ENCODE data around the gene ADGRD2.

The ADGRD2 gene

DNA sequence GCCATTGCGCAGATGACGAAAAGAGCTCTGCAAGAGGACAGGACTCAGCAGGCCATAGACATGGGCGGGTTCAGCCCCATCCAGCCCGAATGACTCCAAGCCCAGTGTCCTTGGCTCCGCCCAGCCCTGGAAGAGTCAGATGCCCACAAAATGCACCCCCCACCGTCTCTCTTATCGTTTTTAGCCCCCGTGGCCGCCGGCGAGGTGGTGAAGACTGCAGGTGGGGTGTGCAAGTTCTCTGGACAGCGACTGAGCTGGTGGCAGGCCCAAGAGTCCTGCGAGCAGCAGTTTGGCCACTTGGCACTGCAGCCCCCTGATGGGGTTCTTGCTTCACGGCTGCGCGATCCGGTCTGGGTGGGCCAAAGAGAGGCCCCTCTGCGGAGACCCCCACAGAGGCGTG is 2.1 kb downstream of the ADGRD2 start:
- Histone ChIP-seq H3K4me3 (ENCODE audit: low read length) (no peak overlapping the region), H3K4me2 (ENCODE audit: low read length) (no peak overlapping the region), H4K20me1 (ENCODE audit: insufficient read depth, low read length) (no peaks in the 10 kb centered on the region), H3K79me2 (ENCODE audit: low read length) (no peaks in the 10 kb centered on the region), H3K9ac (ENCODE audit: low read length) (no peak overlapping the region), H3K27me3 (ENCODE audit: low read depth, low read length) (no peaks in the 10 kb centered on the region), H2AFZ (ENCODE audit: low read depth, low read length) (no peak overlapping the region), H3K27ac (ENCODE audit: low read length) (no peak overlapping the region), H3K4me1 (ENCODE audit: low read length) (no peaks in the 10 kb centered on the region), H3K9me3 (ENCODE audit: insufficient read depth, low read length) (no peaks in the 10 kb centered on the region), H3K36me3 (replicated peaks; ENCODE audit: low read depth, low read length) (no peaks in the 10 kb centered on the region)
- no peak for TF ChIP-seq EZH2phosphoT487 (IDR thresholded peaks at IDR 0.05; ENCODE audit: low read depth)

DNA sequence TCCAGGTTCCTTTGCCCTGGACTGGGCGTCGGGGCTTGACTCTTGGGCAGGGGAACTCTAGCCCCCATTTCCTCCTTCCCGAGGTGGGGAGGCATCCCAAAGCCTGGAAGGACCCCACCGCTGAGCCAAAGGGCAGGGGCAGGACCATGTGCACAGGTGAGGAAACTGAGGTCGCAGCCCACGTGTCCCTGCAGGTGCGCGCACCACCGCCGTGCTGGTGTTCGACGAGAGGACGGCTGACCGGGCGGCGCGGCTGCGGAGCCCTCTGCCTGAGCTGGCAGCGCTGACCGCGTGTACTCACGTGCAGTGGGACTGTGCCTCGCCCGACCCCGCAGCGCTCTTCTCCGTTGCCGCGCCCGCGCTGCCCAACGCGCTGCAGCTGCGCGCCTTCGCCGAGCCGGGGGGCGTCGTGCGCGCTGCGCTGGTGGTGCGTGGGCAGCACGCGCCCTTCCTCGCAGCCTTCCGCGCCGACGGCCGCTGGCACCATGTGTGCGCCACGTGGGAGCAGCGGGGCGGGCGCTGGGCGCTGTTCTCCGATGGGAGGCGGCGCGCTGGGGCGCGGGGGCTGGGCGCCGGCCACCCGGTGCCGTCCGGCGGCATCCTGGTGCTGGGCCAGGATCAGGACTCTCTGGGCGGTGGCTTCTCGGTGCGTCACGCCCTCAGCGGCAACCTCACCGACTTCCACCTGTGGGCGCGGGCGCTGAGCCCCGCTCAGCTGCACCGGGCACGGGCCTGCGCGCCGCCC is 2.8 kb downstream of the ADGRD2 start:
- H3K27ac ChIP-seq (ENCODE audit: low read length): no peak overlapping the region
- no peaks in the 10 kb centered on the region for H3K4me1 ChIP-seq (ENCODE audit: low read length)
- no peaks in the 10 kb centered on the region for H3K27me3 ChIP-seq (ENCODE audit: low read depth, low read length)
- H3K79me2 ChIP-seq (ENCODE audit: low read length): no peaks in the 10 kb centered on the region
- no peaks in the 10 kb centered on the region for H4K20me1 ChIP-seq (ENCODE audit: insufficient read depth, low read length)
- H3K9ac ChIP-seq (ENCODE audit: low read length): no peak overlapping the region
- H3K4me2 ChIP-seq (ENCODE audit: low read length): no peak overlapping the region
- no peak overlapping the region for H3K4me3 ChIP-seq (ENCODE audit: low read length)
- no peaks in the 10 kb centered on the region for H3K9me3 ChIP-seq (ENCODE audit: insufficient read depth, low read length)
- no peak overlapping the region for H2AFZ ChIP-seq (ENCODE audit: low read depth, low read length)
- no peaks in the 10 kb centered on the region for H3K36me3 ChIP-seq (replicated peaks; ENCODE audit: low read depth, low read length)
- TF ChIP-seq EZH2phosphoT487 (IDR thresholded peaks at IDR 0.05; ENCODE audit: low read depth): no peak
- TF ChIP-seq, protein P1, sequence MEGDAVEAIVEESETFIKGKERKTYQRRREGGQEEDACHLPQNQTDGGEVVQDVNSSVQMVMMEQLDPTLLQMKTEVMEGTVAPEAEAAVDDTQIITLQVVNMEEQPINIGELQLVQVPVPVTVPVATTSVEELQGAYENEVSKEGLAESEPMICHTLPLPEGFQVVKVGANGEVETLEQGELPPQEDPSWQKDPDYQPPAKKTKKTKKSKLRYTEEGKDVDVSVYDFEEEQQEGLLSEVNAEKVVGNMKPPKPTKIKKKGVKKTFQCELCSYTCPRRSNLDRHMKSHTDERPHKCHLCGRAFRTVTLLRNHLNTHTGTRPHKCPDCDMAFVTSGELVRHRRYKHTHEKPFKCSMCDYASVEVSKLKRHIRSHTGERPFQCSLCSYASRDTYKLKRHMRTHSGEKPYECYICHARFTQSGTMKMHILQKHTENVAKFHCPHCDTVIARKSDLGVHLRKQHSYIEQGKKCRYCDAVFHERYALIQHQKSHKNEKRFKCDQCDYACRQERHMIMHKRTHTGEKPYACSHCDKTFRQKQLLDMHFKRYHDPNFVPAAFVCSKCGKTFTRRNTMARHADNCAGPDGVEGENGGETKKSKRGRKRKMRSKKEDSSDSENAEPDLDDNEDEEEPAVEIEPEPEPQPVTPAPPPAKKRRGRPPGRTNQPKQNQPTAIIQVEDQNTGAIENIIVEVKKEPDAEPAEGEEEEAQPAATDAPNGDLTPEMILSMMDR (IDR thresholded peaks at IDR 0.05; ENCODE audit: low read depth, low read length): no peak

DNA sequence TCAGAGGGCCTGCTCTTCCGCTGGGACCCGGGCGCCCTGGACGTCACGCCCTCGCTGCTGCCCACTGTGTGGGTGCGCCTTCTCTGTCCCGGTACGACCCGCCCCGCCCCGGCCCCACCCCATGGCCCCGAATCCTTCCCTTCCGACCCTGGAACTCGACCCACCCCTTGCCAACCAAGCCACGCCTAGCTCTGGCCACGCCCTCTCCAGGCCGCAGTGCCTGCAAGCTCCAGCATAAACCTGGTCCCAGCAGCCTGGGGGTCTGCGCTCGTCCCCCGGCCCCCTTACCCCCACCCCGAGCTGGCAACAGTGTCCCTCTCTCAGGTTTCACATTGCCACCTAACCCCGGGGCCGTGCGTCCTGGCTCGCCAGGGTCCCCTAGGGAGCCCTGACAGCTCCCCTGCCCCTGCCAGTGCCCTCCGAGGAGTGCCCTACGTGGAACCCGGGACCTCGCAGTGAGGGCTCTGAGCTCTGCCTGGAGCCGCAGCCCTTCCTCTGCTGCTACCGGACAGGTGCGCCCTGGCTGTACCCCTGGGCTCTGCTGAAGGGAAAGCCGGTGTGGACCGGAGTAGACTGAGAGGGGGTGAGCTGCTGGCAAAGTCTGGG is 3.4 kb downstream of the ADGRD2 start:
- H2AFZ ChIP-seq (ENCODE audit: low read depth, low read length): no peak overlapping the region
- no peaks in the 10 kb centered on the region for H3K4me1 ChIP-seq (ENCODE audit: low read length)
- H3K9ac ChIP-seq (ENCODE audit: low read length): no peak overlapping the region
- no peaks in the 10 kb centered on the region for H3K9me3 ChIP-seq (ENCODE audit: insufficient read depth, low read length)
- no peaks in the 10 kb centered on the region for H4K20me1 ChIP-seq (ENCODE audit: insufficient read depth, low read length)
- H3K27ac ChIP-seq (ENCODE audit: low read length): no peak overlapping the region
- no peak for TF ChIP-seq EZH2phosphoT487 (IDR thresholded peaks at IDR 0.05; ENCODE audit: low read depth)
- TF ChIP-seq, protein P1 (IDR thresholded peaks at IDR 0.05; ENCODE audit: low read depth, low read length): no peak
- H3K27me3 ChIP-seq (ENCODE audit: low read depth, low read length): no peaks in the 10 kb centered on the region
- H3K79me2 ChIP-seq (ENCODE audit: low read length): no peaks in the 10 kb centered on the region
- no peak overlapping the region for H3K4me2 ChIP-seq (ENCODE audit: low read length)
- no peaks in the 10 kb centered on the region for H3K36me3 ChIP-seq (replicated peaks; ENCODE audit: low read depth, low read length)
- H3K4me3 ChIP-seq (ENCODE audit: low read length): no peak overlapping the region

DNA sequence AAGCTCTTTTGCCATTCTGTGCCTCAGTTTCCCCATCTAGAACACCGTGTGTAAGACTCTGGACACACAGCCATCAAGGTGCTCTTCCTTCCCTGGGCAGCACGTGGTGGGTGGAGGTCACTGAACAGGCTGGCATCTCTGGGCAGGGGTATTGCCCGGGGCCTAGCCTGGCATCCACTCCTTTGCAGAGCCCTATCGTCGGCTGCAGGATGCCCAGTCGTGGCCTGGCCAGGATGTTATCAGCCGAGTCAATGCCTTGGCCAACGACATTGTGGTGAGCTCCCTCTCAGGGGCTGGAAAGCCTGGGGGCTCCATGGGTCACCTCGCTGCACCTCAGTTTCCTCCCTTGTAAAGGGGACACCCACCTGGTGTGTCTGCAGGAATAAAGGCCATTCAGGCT is 4.0 kb downstream of the ADGRD2 start:
- Histone ChIP-seq H3K4me3 (ENCODE audit: low read length) (no peak overlapping the region), H3K79me2 (ENCODE audit: low read length) (no peaks in the 10 kb centered on the region), H3K36me3 (replicated peaks; ENCODE audit: low read depth, low read length) (no peaks in the 10 kb centered on the region), H3K4me2 (ENCODE audit: low read length) (no peak overlapping the region), H3K27me3 (ENCODE audit: low read depth, low read length) (no peaks in the 10 kb centered on the region), H3K4me1 (ENCODE audit: low read length) (no peaks in the 10 kb centered on the region), H4K20me1 (ENCODE audit: insufficient read depth, low read length) (no peaks in the 10 kb centered on the region), H3K27ac (ENCODE audit: low read length) (no peak overlapping the region), H3K9me3 (ENCODE audit: insufficient read depth, low read length) (no peaks in the 10 kb centered on the region), H2AFZ (ENCODE audit: low read depth, low read length) (no peak overlapping the region), H3K9ac (ENCODE audit: low read length) (no peak overlapping the region)
- TF ChIP-seq, protein P1 (IDR thresholded peaks at IDR 0.05; ENCODE audit: low read depth, low read length): no peak
- TF ChIP-seq EZH2phosphoT487 (IDR thresholded peaks at IDR 0.05; ENCODE audit: low read depth): no peak

Data from OCI-LY3 (cell line).